GM12891 (cell line): Measurements from ENCODE around the gene INPP1.

Experiments used
- PAX5 ChIP-seq: IDR thresholded peaks from 2 replicates; pipeline ENCODE4 v1.6.1; 2011; ENCODE audit warnings: low read length, moderate library complexity, mild to moderate bottlenecking; ENCODE audit not compliant: insufficient read depth, severe bottlenecking
- POLR2A ChIP-seq: IDR thresholded peaks from 2 replicates; pipeline ENCODE4 v1.6.1; 2011; ENCODE audit warnings: low read depth, low read length, control low read depth
- POLR2AphosphoS5 ChIP-seq: IDR thresholded peaks from 2 replicates; pipeline ENCODE4 v1.6.1; 2011; ENCODE audit warnings: low read depth, low read length, control low read depth
- POU2F2 ChIP-seq: IDR thresholded peaks from 2 replicates; pipeline ENCODE4 v1.6.1; 2011; ENCODE audit warnings: low read depth, mild to moderate bottlenecking, control low read depth, low read length, moderate library complexity
- SPI1 ChIP-seq: IDR thresholded peaks from 2 replicates; pipeline ENCODE4 v1.6.1; 2011; ENCODE audit warnings: low read depth, low read length, control low read depth
- TAF1 ChIP-seq: IDR thresholded peaks from 2 replicates; pipeline ENCODE4 v1.6.1; 2011; ENCODE audit warnings: low read depth, low read length, control low read depth

GRCh38 chr2:190360561-190360960 is 17.2 kb downstream of the INPP1 start:
- TF ChIP-seq POLR2A = no peak
- no peak for TF ChIP-seq POLR2AphosphoS5
- TF ChIP-seq TAF1 = no peak
- no peak for TF ChIP-seq SPI1
- no peak for TF ChIP-seq PAX5
- TF ChIP-seq POU2F2 = no peak
